K562 (cell line): ENCODE measurements around the gene H3-3A. TPM values are rescaled to one million over a fixed set of nuclear protein-coding genes. Genes with fewer than 3 reads are reported as not detected.
A peak's percentile ranks its signal among the peaks of the same experiment; 100 is the strongest.

Source experiments
- CEBPB ChIP-seq: fragments of 450-650 bp; IDR thresholded peaks from 2 replicates; pipeline ENCODE4 v1.6.1; 2016; ENCODE audit warnings: missing genetic modification characterization, missing compliant biosample characterization
- CREM ChIP-seq: IDR thresholded peaks from 2 replicates; pipeline ENCODE4 v1.6.1; 2014; ENCODE audit warnings: antibody characterized with exemption, low read depth
- FOXA3 ChIP-seq, 2 experiments: fragments of 450-650 bp in 1 of 2; sonication (generic) in 1 of 2; formaldehyde crosslinking; IDR thresholded peaks in 1 of 2; conservative IDR thresholded peaks in 1 of 2; 2 replicates each; pipeline versions ENCODE4 v1.4.0 to v1.8.0; 2020 to 2022; ENCODE audit warnings: mild to moderate bottlenecking in 2 of 2, missing genetic modification reagents in 1 of 2
- HCFC1 ChIP-seq: IDR thresholded peaks from 2 replicates; pipeline ENCODE4 v1.6.1; 2012; ENCODE audit warnings: low read depth, low read length, improper control_type of control experiment
- HIVEP1 ChIP-seq: fragments of 250-450 bp; sonication (Bioruptor Pico); IDR thresholded peaks from 2 replicates; pipeline ENCODE4 v1.4.0; 2020; ENCODE audit warnings: mild to moderate bottlenecking
- KDM4B ChIP-seq, 2 experiments: fragments of 450-650 bp in 1 of 2; sonication (generic) in 1 of 2; IDR thresholded peaks; 2 replicates each; pipeline ENCODE4 v1.6.1; 2016 to 2017; ENCODE audit warnings: borderline replicate concordance in 2 of 2, antibody characterized with exemption in 1 of 2, low read depth in 1 of 2, mild to moderate bottlenecking in 1 of 2
- NFIC ChIP-seq: fragments of 450-650 bp; IDR thresholded peaks from 2 replicates; pipeline ENCODE4 v1.6.1; 2017; ENCODE audit warnings: mild to moderate bottlenecking, inconsistent platforms
- POLR3G ChIP-seq: IDR thresholded peaks from 2 replicates; pipeline ENCODE4 v1.6.1; 2011; ENCODE audit not compliant: insufficient read length, insufficient replicate concordance; ENCODE audit errors: extremely low read depth
- RFX1 ChIP-seq: fragments of 450-650 bp; IDR thresholded peaks from 2 replicates; pipeline ENCODE4 v1.6.1; 2016; ENCODE audit warnings: mild to moderate bottlenecking, moderate library complexity
- SPI1 ChIP-seq: IDR thresholded peaks from 2 replicates; pipeline ENCODE4 v1.6.1; 2011; ENCODE audit warnings: low read depth, low read length, control low read depth, borderline replicate concordance
- SREBF1 ChIP-seq: fragments of 150-350 bp; IDR thresholded peaks from 2 replicates; pipeline ENCODE4 v1.6.1; 2014; ENCODE audit warnings: antibody characterized with exemption, low read depth, low read length, borderline replicate concordance
- TAF1 ChIP-seq: IDR thresholded peaks from 2 replicates; pipeline ENCODE4 v1.6.1; 2011; ENCODE audit warnings: mild to moderate bottlenecking, low read length, moderate library complexity; ENCODE audit not compliant: insufficient read depth, control insufficient read depth, severe bottlenecking; ENCODE audit errors: extremely low read depth
- TRIM28 ChIP-seq: fragments of 450-650 bp; IDR thresholded peaks from 2 replicates; pipeline ENCODE4 v1.6.1; 2017
- ZBED1 ChIP-seq: IDR thresholded peaks from 2 replicates; pipeline ENCODE4 v1.6.1; 2014
- ZNF121 ChIP-seq: sonication (generic); formaldehyde crosslinking; conservative IDR thresholded peaks from 2 replicates; pipeline ENCODE4 v1.8.0; 2022; ENCODE audit warnings: missing genetic modification reagents
- ZNF311 ChIP-seq: fragments of 250-450 bp; sonication (Bioruptor Pico); IDR thresholded peaks from 2 replicates; pipeline ENCODE4 v1.4.0; 2020; ENCODE audit warnings: mild to moderate bottlenecking, moderate library complexity
- ZNF586 ChIP-seq: fragments of 450-650 bp; formaldehyde crosslinking; conservative IDR thresholded peaks from 2 replicates; pipeline ENCODE4 v1.4.0; 2020; ENCODE audit warnings: mild to moderate bottlenecking, moderate library complexity
- polyA plus RNA-seq, 8 experiments: library from polyadenylated mRNA; depleted of rRNA in 4 of 8; stranded (reverse) in 5 of 8; unstranded in 3 of 8; fragments of >200 nt; fragmentation: Nextera tagmentation in 2 of 8; fragmentation: Illumina TruSeq in 1 of 8; extraction: Ambion mirVana in 2 of 8; extraction: Trizol in 1 of 8; gene quantifications; 2 replicates each; pipeline versions ENCODE4 v1.2.1 to v1.2.3, GENCODE V29; 2011 to 2014; ENCODE audit warnings: inconsistent platforms in 1 of 8, missing spikeins in 1 of 8
- total RNA-seq, 7 experiments: library from RNA; depleted of rRNA in 6 of 7; stranded (reverse); fragments of >200 nt in 6 of 7; fragmentation: Illumina TruSeq in 2 of 7; extraction: Trizol in 2 of 7; gene quantifications; 2 replicates each; pipeline versions ENCODE4 v1.2.1 to v1.2.3, GENCODE V29; 2011 to 2021; ENCODE audit warnings: low replicate concordance in 1 of 7
- TF ChIP-seq, protein P1 (sequence below), 2 experiments: IDR thresholded peaks; 2 replicates each; pipeline ENCODE4 v1.6.1; 2012; ENCODE audit warnings: improper control_type of control experiment in 2 of 2, low read depth in 2 of 2, low read length in 2 of 2, borderline replicate concordance in 1 of 2
- TF ChIP-seq, protein P2 (sequence below): sonication (generic); formaldehyde crosslinking; IDR thresholded peaks from 2 replicates; pipeline ENCODE4 v1.8.0; 2023; ENCODE audit warnings: mild to moderate bottlenecking, missing genetic modification reagents
- TF ChIP-seq, protein P3 (sequence below): fragments of 450-650 bp; IDR thresholded peaks from 2 replicates; pipeline ENCODE4 v1.6.1; 2017; ENCODE audit warnings: mild to moderate bottlenecking, moderate library complexity

The H3-3A gene
- total and polyA plus RNA-seq, 9 of the 15 experiments (the other 6 are each of a cell fraction or from before 2014, with no cell fraction given) = 426 to 1,083 (median 591) TPM

GRCh38 chr1:226110249-226111097 lies 48.0 kb downstream of the H3-3A start (continued):
- TF ChIP-seq, protein P1, sequence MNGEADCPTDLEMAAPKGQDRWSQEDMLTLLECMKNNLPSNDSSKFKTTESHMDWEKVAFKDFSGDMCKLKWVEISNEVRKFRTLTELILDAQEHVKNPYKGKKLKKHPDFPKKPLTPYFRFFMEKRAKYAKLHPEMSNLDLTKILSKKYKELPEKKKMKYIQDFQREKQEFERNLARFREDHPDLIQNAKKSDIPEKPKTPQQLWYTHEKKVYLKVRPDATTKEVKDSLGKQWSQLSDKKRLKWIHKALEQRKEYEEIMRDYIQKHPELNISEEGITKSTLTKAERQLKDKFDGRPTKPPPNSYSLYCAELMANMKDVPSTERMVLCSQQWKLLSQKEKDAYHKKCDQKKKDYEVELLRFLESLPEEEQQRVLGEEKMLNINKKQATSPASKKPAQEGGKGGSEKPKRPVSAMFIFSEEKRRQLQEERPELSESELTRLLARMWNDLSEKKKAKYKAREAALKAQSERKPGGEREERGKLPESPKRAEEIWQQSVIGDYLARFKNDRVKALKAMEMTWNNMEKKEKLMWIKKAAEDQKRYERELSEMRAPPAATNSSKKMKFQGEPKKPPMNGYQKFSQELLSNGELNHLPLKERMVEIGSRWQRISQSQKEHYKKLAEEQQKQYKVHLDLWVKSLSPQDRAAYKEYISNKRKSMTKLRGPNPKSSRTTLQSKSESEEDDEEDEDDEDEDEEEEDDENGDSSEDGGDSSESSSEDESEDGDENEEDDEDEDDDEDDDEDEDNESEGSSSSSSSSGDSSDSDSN (IDR thresholded peaks at IDR 0.05; ENCODE audit: borderline replicate concordance in 1 of 2, low read depth in 2 of 2, low read length in 2 of 2) = peak; percentile 80 to 95
- 0 out of 2 replicates have a peak, but pooled peaks have one; percentile 24 for TF ChIP-seq HIVEP1 (CRISPR knock-in tag)
- TF ChIP-seq CEBPB (tag) = no peak
- TF ChIP-seq CREM = no peak
- TF ChIP-seq KDM4B (IDR thresholded peaks at IDR 0.05; ENCODE audit: borderline replicate concordance in 2 of 2, low read depth in 1 of 2) = 0 out of 4 replicates have a peak, but pooled peaks of 1 of the 2 experiments have one; percentile 14
- peak; percentile 58; the same call in 1 of the 2 replicates for TF ChIP-seq SPI1
- no peak for TF ChIP-seq RFX1
- TF ChIP-seq SREBF1 = no peak
- TF ChIP-seq ZNF121 (CRISPR knock-in tag) = no peak
- TF ChIP-seq HCFC1 = no peak
- no peak for TF ChIP-seq ZNF586 (CRISPR knock-in tag)
- peak; percentile 29; the same call in 1 of the 2 replicates for TF ChIP-seq NFIC
- TF ChIP-seq TAF1 = peak; percentile 64
- no peak; the same call in 1 of the 2 replicates for TF ChIP-seq TRIM28
- TF ChIP-seq ZNF311 = no peak
- TF ChIP-seq, protein P2, sequence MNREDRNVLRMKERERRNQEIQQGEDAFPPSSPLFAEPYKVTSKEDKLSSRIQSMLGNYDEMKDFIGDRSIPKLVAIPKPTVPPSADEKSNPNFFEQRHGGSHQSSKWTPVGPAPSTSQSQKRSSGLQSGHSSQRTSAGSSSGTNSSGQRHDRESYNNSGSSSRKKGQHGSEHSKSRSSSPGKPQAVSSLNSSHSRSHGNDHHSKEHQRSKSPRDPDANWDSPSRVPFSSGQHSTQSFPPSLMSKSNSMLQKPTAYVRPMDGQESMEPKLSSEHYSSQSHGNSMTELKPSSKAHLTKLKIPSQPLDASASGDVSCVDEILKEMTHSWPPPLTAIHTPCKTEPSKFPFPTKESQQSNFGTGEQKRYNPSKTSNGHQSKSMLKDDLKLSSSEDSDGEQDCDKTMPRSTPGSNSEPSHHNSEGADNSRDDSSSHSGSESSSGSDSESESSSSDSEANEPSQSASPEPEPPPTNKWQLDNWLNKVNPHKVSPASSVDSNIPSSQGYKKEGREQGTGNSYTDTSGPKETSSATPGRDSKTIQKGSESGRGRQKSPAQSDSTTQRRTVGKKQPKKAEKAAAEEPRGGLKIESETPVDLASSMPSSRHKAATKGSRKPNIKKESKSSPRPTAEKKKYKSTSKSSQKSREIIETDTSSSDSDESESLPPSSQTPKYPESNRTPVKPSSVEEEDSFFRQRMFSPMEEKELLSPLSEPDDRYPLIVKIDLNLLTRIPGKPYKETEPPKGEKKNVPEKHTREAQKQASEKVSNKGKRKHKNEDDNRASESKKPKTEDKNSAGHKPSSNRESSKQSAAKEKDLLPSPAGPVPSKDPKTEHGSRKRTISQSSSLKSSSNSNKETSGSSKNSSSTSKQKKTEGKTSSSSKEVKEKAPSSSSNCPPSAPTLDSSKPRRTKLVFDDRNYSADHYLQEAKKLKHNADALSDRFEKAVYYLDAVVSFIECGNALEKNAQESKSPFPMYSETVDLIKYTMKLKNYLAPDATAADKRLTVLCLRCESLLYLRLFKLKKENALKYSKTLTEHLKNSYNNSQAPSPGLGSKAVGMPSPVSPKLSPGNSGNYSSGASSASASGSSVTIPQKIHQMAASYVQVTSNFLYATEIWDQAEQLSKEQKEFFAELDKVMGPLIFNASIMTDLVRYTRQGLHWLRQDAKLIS (CRISPR knock-in tag) = peak; percentile 9; the same call in 1 of the 2 replicates
- TF ChIP-seq POLR3G = no peak
- TF ChIP-seq, protein P3, sequence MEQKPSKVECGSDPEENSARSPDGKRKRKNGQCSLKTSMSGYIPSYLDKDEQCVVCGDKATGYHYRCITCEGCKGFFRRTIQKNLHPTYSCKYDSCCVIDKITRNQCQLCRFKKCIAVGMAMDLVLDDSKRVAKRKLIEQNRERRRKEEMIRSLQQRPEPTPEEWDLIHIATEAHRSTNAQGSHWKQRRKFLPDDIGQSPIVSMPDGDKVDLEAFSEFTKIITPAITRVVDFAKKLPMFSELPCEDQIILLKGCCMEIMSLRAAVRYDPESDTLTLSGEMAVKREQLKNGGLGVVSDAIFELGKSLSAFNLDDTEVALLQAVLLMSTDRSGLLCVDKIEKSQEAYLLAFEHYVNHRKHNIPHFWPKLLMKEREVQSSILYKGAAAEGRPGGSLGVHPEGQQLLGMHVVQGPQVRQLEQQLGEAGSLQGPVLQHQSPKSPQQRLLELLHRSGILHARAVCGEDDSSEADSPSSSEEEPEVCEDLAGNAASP = no peak
- no peak for TF ChIP-seq FOXA3 (CRISPR knock-in tag; conservative IDR thresholded peaks at IDR 0.05 in 1 of 2, IDR thresholded peaks at IDR 0.05 in 1 of 2)
- TF ChIP-seq ZBED1 = no peak
